AG09309 (cell line): Measurements from ENCODE around the gene TELO2.
A peak's percentile ranks its signal among the peaks of the same experiment; 100 is the strongest.

ENCODE experiments used
- DNase-seq: peaks from one replicate; pipeline ENCODE4 v3.0.0-alpha.2; 2010; ENCODE audit warnings: low read depth
- H3K4me3 ChIP-seq: 2 replicates; pipeline ENCODE4 v1.5.1; 2011; ENCODE audit warnings: mild to moderate bottlenecking, low read depth, low read length, moderate library complexity; ENCODE audit not compliant: control insufficient read depth
- TF ChIP-seq, protein P1 (sequence below): IDR thresholded peaks from 2 replicates; pipeline ENCODE4 v1.5.1; 2011; ENCODE audit warnings: mild to moderate bottlenecking, low read depth, low read length, inconsistent platforms; ENCODE audit not compliant: insufficient read depth, control insufficient read depth; ENCODE audit errors: missing control alignments

TELO2 gene

DNA sequence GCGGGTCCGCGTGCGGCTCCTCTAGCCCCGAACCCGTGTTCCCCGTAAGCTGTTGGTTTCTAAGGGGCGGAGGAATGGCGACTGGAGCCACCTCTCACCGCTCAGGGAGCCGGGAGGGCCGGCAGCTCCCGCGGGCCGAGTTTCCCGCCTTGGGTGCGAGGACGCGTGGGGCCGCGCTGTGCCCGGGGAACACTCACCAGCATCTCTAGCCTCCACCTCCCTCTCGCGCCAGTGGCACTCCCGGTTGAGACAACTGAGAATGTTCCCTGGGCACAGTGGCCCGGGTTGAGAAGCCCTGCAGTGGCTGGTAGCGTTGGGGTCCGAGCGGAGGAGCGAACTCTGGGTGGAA lies 560 bp downstream of the TELO2 start:
- TF ChIP-seq, protein P1, sequence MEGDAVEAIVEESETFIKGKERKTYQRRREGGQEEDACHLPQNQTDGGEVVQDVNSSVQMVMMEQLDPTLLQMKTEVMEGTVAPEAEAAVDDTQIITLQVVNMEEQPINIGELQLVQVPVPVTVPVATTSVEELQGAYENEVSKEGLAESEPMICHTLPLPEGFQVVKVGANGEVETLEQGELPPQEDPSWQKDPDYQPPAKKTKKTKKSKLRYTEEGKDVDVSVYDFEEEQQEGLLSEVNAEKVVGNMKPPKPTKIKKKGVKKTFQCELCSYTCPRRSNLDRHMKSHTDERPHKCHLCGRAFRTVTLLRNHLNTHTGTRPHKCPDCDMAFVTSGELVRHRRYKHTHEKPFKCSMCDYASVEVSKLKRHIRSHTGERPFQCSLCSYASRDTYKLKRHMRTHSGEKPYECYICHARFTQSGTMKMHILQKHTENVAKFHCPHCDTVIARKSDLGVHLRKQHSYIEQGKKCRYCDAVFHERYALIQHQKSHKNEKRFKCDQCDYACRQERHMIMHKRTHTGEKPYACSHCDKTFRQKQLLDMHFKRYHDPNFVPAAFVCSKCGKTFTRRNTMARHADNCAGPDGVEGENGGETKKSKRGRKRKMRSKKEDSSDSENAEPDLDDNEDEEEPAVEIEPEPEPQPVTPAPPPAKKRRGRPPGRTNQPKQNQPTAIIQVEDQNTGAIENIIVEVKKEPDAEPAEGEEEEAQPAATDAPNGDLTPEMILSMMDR: no peak
- H3K4me3 ChIP-seq: peak overlapping the region; percentile 90
- DNase-seq: no peak

DNA sequence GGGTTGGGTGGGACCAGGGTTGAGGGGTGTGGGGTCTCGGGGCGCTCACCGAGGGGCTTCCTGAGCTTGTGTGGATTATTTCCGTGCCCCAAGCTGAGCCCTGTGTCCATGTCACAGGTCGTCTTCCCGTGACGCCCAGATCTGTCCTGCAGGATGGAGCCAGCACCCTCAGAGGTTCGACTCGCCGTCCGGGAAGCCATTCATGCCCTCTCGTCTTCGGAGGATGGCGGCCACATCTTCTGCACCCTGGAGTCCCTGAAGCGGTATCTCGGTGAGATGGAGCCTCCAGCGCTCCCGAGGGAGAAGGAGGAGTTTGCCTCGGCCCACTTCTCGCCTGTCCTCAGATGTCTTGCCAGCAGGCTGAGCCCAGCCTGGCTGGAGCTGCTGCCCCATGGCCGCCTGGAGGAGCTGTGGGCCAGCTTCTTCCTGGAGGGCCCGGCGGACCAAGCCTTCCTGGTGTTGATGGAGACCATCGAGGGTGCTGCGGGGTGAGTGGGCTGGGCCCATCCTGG lies 1.0 kb downstream of the TELO2 start:
- peak overlapping the region; percentile 90 for H3K4me3 ChIP-seq
- TF ChIP-seq, protein P1: peak; percentile 88
- peak; percentile 25 for DNase-seq

DNA sequence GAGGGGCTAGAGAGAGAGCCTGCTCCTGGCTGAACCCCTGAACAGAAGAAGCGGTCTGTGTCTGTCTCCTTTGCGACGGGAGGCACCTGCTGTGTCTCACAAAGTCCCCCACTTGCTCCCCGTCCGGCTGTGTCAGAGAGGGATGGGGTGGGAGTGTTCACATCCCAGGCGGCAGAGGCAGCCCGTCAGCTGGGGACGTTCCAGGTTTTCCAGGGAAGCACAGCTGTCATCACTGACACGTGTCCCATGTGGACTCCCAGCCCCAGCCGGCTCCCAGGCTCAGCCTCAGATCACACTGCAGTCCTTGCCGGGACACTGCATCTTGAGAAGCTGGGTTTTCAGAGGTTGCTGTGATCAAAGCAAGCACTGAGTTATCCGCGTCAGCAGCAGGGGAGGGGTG lies 1.6 kb downstream of the TELO2 start:
- DNase-seq: no peak
- TF ChIP-seq, protein P1: no peak
- peak overlapping the region; percentile 17 for H3K4me3 ChIP-seq

DNA sequence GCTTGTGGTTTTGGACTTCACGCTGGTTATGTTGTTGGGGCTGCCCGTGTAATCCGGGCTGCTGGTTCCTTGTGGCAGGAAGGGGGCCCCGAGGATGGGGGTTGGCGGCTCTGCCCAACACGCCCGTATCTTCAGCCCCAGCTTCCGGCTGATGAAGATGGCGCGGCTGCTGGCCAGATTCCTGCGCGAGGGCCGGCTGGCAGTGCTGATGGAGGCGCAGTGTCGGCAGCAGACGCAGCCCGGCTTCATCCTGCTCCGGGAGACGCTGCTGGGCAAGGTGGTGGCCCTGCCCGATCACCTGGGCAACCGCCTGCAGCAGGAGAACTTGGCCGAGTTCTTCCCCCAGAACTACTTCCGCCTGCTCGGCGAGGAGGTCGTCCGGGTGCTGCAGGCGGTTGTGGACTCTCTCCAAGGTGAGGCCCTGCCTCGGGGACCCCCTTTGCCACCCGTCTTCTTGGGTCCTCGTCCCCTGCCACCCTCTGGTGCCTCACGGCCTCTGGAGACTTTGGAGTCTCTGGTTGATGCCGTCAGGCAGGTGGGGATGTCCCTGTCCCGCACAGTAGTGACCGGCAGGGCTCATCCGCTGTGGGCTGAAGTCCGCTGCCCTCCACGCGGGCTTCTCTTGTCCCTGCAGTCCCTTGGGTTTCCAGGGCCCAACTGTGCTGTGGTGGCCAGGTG lies 2.2 kb downstream of the TELO2 start:
- no peak for DNase-seq
- TF ChIP-seq, protein P1: no peak
- no peak overlapping the region for H3K4me3 ChIP-seq

DNA sequence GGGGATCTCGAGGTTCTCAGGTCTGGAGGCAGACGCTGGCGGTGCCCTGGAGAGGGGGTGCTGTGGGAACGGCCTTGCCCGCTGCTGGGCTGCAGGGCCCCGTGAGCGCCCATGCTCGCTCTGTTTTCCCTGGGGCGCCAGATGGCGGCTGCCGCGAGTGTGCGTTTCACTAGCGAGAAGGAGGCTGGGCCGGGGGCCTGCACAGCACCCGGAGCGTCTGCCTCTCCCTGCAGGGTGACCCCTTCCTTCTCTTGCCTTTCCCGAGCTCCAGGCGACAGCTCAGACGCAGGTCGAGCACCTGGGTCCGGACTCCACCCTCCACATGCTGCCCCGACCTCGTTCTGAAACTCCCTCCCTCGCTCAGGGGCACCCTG lies 2.7 kb downstream of the TELO2 start:
- DNase-seq: no peak
- H3K4me3 ChIP-seq: no peak overlapping the region
- TF ChIP-seq, protein P1: no peak

DNA sequence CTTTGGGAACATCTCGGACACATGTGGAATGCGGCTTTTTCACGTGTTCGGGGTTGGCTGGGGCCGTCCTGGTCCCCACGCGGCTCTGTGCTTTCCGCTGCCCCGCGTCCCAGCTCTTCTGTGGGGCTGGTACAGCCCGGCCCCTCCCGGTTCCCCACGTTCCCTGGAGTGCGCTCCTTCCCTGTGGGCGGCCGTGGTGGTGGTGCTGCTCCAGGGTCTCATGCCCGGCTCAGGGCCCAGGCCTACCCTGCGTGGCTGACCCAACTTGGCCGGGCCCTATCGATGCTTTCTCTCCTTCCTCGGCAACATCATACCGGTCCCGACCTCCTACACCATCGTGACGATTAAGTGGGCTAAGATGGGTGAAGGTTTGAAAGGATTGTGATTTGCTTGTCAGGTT lies 3.3 kb downstream of the TELO2 start:
- DNase-seq: no peak
- H3K4me3 ChIP-seq: no peak overlapping the region
- TF ChIP-seq, protein P1: no peak

DNA sequence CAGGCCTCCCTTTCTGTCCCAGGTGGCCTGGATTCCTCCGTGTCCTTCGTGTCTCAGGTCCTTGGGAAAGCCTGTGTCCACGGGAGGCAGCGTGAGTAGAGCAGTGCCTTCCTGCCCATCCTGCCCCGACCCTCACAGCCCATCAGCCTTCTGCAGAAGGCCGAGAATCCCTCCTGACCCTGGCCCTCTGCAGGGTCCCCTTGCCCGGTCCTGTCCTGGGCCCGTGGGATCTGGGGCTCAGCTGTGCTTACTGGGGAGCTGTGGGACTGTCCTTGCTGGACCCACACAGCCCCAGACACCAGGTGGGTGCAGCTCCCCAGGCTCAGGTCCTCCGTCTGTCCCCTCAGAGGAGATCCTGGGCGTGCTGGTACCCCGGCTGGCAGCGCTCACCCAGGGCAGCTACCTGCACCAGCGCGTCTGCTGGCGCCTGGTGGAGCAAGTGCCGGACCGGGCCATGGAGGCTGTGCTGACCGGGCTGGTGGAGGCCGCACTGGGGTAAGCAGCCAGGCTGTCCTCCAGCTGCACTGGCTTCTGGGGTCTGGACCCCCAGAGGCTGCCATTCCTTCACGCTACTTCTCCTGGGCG lies 3.9 kb downstream of the TELO2 start:
- TF ChIP-seq, protein P1: no peak
- DNase-seq: no peak

More for the DNA sequence above, 3.9 kb downstream of the TELO2 start:
- H3K4me3 ChIP-seq: no peak overlapping the region
